Esophagus squamous epithelium (tissue), 5 donors: ENCODE results near the gene BRPF1. TPM values are rescaled to one million over a fixed set of nuclear protein-coding genes. Genes with fewer than 3 reads are reported as not detected.

ENCODE experiments used
- DNase-seq: peaks from one replicate; lab custom pipeline; 2025; lab: John Stamatoyannopoulos, UW
- H3K27ac ChIP-seq, 4 donors: fragments of 200-600 bp; sonication (generic); one replicate each; pipeline ENCODE4 v1.5.1; 2016 to 2019; ENCODE audit warnings: mild to moderate bottlenecking in 1 of 4
- H3K27me3 ChIP-seq, 4 donors: fragments of 200-600 bp; sonication (generic); 1 replicate in 3 of 4; 2 replicates in 1 of 4; pipeline versions ENCODE4 v1.5.1 to v1.6.0; 2017 to 2021; ENCODE audit warnings: antibody characterized with exemption in 1 of 4
- H3K36me3 ChIP-seq, 3 donors: fragments of 200-600 bp; sonication (generic); one replicate each; pipeline ENCODE4 v1.5.1; 2016 to 2019
- H3K4me1 ChIP-seq, 3 donors: fragments of 200-600 bp; sonication (generic); one replicate each; pipeline ENCODE4 v1.5.1; 2017 to 2019
- H3K4me3 ChIP-seq, 4 donors: fragments of 200-600 bp; sonication (generic); 1 replicate in 3 of 4; 2 replicates in 1 of 4; pipeline ENCODE4 v1.5.1; 2016 to 2019; ENCODE audit warnings: mild to moderate bottlenecking in 2 of 4, moderate library complexity in 1 of 4
- H3K9me3 ChIP-seq, 3 donors: fragments of 200-600 bp; sonication (generic); one replicate each; pipeline ENCODE4 v1.5.1; 2016 to 2019
- CTCF ChIP-seq, 6 experiments: fragments of 450-650 bp in 4 of 6; fragments of 200-600 bp in 2 of 6; sonication (generic) in 2 of 6; IDR thresholded peaks; one replicate each; pipeline ENCODE4 v1.5.1; 2016 to 2019; ENCODE audit warnings: antibody characterized with exemption in 6 of 6, mild to moderate bottlenecking in 4 of 6, moderate library complexity in 4 of 6
- POLR2A ChIP-seq, 4 donors: fragments of 450-650 bp; IDR thresholded peaks; one replicate each; pipeline ENCODE4 v1.6.1; 2017; ENCODE audit warnings: antibody characterized with exemption in 4 of 4, mild to moderate bottlenecking in 4 of 4, moderate library complexity in 3 of 4
- WGBS, 2 donors: methylation state at CpG; one replicate each; pipeline ENCODE4 v1.1.5; 2018; 5-methylcytosine and 5-hydroxymethylcytosine counted together
- intact Hi-C: fragments of 100-400 bp; cut with DNase I; formaldehyde crosslinking; loops from one replicate; pipeline ENCODE4 v1.15.0; 2022
- total RNA-seq, 4 donors: library from RNA; depleted of rRNA; stranded (reverse); fragments of >200 nt; gene quantifications; one replicate each; pipeline ENCODE4 v1.1.0, GENCODE V29; 2016
- donor health status: DM: yes; HTN: yes; CAD: no.

The BRPF1 gene
- total RNA-seq, 4 donors from 2014 or later: 9.8 to 18.3 (median 15.4) TPM

- no peaks in the 10 kb centered on the region for H3K9me3 ChIP-seq
- H3K4me1 ChIP-seq: peaks cover 17 to 54% (median 26%) of the 10 kb centered on the region in 3 donors
- WGBS, 2 donors: 14 to 22% methylated on average over 8 to 10 of the region's 14 CpGs
- intact Hi-C loops: no loop called here
- H3K4me3 ChIP-seq: peak overlapping the region; percentile 88 to 98 (median 93)
- no peak for DNase-seq
- TF ChIP-seq CTCF (IDR thresholded peaks at IDR 0.05) (no peak), POLR2A (IDR thresholded peaks at IDR 0.05) (peak in 1 of 4 donors; percentile 64)
- no peaks in the 10 kb centered on the region for H3K27me3 ChIP-seq
- peaks cover 0 to 69% (median 12%) of the 10 kb centered on the region in 3 donors for H3K36me3 ChIP-seq
- peak overlapping the region; percentile 98 to 100 (median 98) for H3K27ac ChIP-seq
Observed at GRCh38 chr3:9791790-9792404, 60.4 kb downstream of the BRPF1 start.

GRCh38 chr3:9792405-9793160 lies 61.0 kb downstream of the BRPF1 start, which contains the start of the genes ARPC4 and TADA3:
TSS of gene ARPC4 (plus strand) at chr3:9793082. CDS start at chr3:9793122, 40 bp downstream.
TSS of gene TADA3 (minus strand) at chr3:9792473. CDS start at chr3:9791466, 1,007 bp downstream.
- 0% methylated on average over 3 to 40 of the region's 65 CpGs for WGBS, 2 donors
- Histone ChIP-seq H3K27ac (peak within 1 kb of the TSS; percentile 98 to 100 (median 98)), H3K27me3 (no peaks in the 10 kb centered on the region), H3K36me3 (peaks cover 6 to 69% (median 12%) of the 10 kb centered on the region in 3 donors), H3K4me1 (peaks cover 17 to 54% (median 26%) of the 10 kb centered on the region in 3 donors), H3K9me3 (no peaks in the 10 kb centered on the region), H3K4me3 (peak within 1 kb of the TSS; percentile 88 to 98 (median 93))
- peak in 2 of 4 donors; percentile 58 to 77 for TF ChIP-seq POLR2A (IDR thresholded peaks at IDR 0.05)
- peak in 2 of 6 experiments; percentile 10 to 31 for TF ChIP-seq CTCF (IDR thresholded peaks at IDR 0.05)
- intact Hi-C loops: no loop called here
- peak; percentile 77 for DNase-seq

DNA sequence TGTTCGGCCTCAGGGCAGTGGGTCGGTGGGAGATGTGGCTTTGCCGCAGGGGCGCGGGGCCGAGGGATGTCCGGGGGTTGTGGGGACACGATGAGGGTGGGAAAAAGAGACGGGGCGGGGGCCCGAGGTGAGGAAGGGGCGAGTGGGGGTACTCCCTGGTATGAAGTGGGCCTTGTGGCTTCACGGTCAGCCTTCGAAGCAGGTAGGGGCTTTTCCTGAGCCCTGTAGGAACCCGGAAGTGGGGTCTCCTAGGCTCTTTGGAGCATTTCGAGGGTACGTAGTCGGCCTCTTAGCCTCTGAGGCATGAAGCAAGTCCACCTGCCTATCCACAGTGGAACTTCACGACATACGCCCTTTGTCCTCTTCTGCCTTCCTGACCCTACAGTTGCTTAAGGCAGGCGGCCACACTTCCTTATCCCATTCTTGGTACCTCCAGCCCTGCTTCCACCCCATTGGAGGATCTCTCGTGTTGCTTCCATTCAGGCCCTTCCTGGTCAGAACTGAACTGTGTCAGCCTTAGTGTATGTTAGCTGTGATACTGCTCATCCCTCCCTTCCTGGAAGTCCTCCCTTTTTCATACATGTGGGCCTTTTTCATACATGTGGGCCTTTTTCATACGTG lies 61.7 kb downstream of the BRPF1 start:
- intact Hi-C loops: no loop called here
- Histone ChIP-seq H3K27ac (peak overlapping the region; percentile 98 to 100 (median 98)), H3K36me3 (peaks cover 9 to 69% (median 18%) of the 10 kb centered on the region in 3 donors), H3K4me1 (peaks cover 17 to 54% (median 26%) of the 10 kb centered on the region in 3 donors), H3K4me3 (peak overlapping the region; percentile 88 to 98 (median 93)), H3K27me3 (no peaks in the 10 kb centered on the region), H3K9me3 (no peaks in the 10 kb centered on the region)
- DNase-seq: no peak
- WGBS, 2 donors: 0 to 3% methylated on average over 6 to 9 of the region's 23 CpGs
- TF ChIP-seq CTCF (IDR thresholded peaks at IDR 0.05) (no peak), POLR2A (IDR thresholded peaks at IDR 0.05) (peak in 1 of 4 donors; percentile 59)

- Histone ChIP-seq H3K4me1 (peaks cover 17 to 54% (median 26%) of the 10 kb centered on the region in 3 donors), H3K4me3 (peak overlapping the region in 1 of 4 donors; percentile 93), H3K27ac (no peak overlapping the region), H3K27me3 (no peaks in the 10 kb centered on the region), H3K36me3 (peaks cover 9 to 69% (median 24%) of the 10 kb centered on the region in 3 donors), H3K9me3 (no peaks in the 10 kb centered on the region)
- intact Hi-C loops: no loop called here
- no peak for TF ChIP-seq POLR2A (IDR thresholded peaks at IDR 0.05)
- no peak for DNase-seq
- 89 to 92% methylated on average over 11 of the region's 11 CpGs for WGBS, 2 donors
Observed at GRCh38 chr3:9794400-9794799, 62.9 kb downstream of the BRPF1 start.

DNA sequence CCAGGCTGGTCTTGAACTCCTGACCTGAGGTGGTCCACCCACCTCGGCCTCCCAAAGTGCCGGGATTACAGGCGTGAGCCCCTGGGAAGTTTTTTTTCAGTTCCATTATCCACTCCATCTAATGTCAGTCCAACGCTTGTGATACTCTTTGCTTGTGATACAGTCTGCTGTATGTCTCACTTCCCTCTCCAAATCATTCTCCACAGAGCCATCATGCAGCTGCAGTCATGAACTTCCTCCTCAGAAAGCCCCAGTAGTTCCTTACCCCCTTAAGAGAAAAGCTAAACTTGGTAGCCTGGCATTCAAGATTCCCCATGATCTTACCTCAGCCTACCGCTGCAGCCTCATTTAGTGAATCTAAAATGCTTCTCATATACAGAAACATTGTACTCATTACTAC lies 63.7 kb downstream of the BRPF1 start:
- TF ChIP-seq POLR2A (IDR thresholded peaks at IDR 0.05) (no peak), CTCF (IDR thresholded peaks at IDR 0.05) (no peak)
- no peaks in the 10 kb centered on the region for H3K27me3 ChIP-seq
- peaks cover 15 to 69% (median 29%) of the 10 kb centered on the region in 3 donors for H3K36me3 ChIP-seq
- intact Hi-C loops: no loop called here
- 73 to 87% methylated on average over 4 to 5 of the region's 5 CpGs for WGBS, 2 donors
- H3K9me3 ChIP-seq: no peaks in the 10 kb centered on the region
- peaks cover 17 to 52% (median 26%) of the 10 kb centered on the region in 3 donors for H3K4me1 ChIP-seq
- H3K27ac ChIP-seq: no peak overlapping the region
- no peak for DNase-seq
- no peak overlapping the region for H3K4me3 ChIP-seq
